OCI-LY1 (cell line): ENCODE results near the gene SNU13.

Experiments
- H2AFZ ChIP-seq: fragments of 200-600 bp; sonication (generic), shearing (Covaris generic); 2 replicates; pipeline ENCODE4 v1.6.0; 2014; ENCODE audit warnings: antibody characterized with exemption, mild to moderate bottlenecking, low read length
- H3F3A ChIP-seq: fragments of 200-600 bp; sonication (generic), shearing (Covaris generic); 2 replicates; pipeline ENCODE4 v1.6.0; 2014; ENCODE audit warnings: mild to moderate bottlenecking, antibody characterized with exemption, low read length, moderate library complexity; ENCODE audit not compliant: insufficient read depth
- H3K27ac ChIP-seq: fragments of 200-600 bp; sonication (generic); 2 replicates; pipeline ENCODE4 v1.5.1; 2014; ENCODE audit warnings: low read length, mixed run types, mild to moderate bottlenecking, low read depth; ENCODE audit not compliant: poor library complexity, severe bottlenecking
- H3K27me3 ChIP-seq: fragments of 200-600 bp; sonication (generic); 2 replicates; pipeline ENCODE4 v1.6.0; 2014; ENCODE audit warnings: antibody characterized with exemption, mild to moderate bottlenecking, low read length, moderate library complexity; ENCODE audit not compliant: insufficient read depth
- H3K36me3 ChIP-seq: fragments of 200-600 bp; sonication (generic); 2 replicates; pipeline ENCODE4 v1.6.1; 2014; ENCODE audit warnings: mild to moderate bottlenecking, antibody characterized with exemption, low read length, moderate library complexity, mixed read lengths; ENCODE audit not compliant: insufficient read depth
- H3K4me1 ChIP-seq: fragments of 200-600 bp; sonication (generic); 2 replicates; pipeline ENCODE4 v1.5.1; 2014; ENCODE audit warnings: mild to moderate bottlenecking, low read length, moderate library complexity; ENCODE audit not compliant: insufficient read depth, severe bottlenecking
- H3K4me2 ChIP-seq: fragments of 200-600 bp; sonication (generic), shearing (Covaris generic); 2 replicates; pipeline ENCODE4 v1.6.1; 2014; ENCODE audit warnings: low read length
- H3K4me3 ChIP-seq: fragments of 200-600 bp; sonication (generic); 2 replicates; pipeline ENCODE4 v1.5.1; 2014; ENCODE audit warnings: low read length, low read depth, mild to moderate bottlenecking, mixed read lengths; ENCODE audit not compliant: poor library complexity, severe bottlenecking
- H3K79me2 ChIP-seq: fragments of 200-600 bp; shearing (Covaris generic); 2 replicates; pipeline ENCODE4 v1.6.1; 2016; ENCODE audit warnings: mixed run types, low read length, mixed read lengths; ENCODE audit not compliant: insufficient read depth
- H3K9ac ChIP-seq: fragments of 200-600 bp; sonication (generic), shearing (Covaris generic); 2 replicates; pipeline ENCODE4 v1.6.1; 2014; ENCODE audit warnings: mild to moderate bottlenecking, low read length, mixed read lengths
- H3K9me2 ChIP-seq: fragments of 200-600 bp; sonication (generic), shearing (Covaris generic); 2 replicates; pipeline ENCODE4 v1.6.1; 2014; ENCODE audit warnings: low read depth, mild to moderate bottlenecking, low read length, mixed read lengths
- H3K9me3 ChIP-seq: fragments of 200-600 bp; shearing (Covaris generic); 2 replicates; pipeline ENCODE4 v1.6.1; 2014; ENCODE audit warnings: low read length, mixed read lengths
- H4K20me1 ChIP-seq: fragments of 200-600 bp; sonication (generic), shearing (Covaris generic); 2 replicates; pipeline ENCODE4 v1.6.0; 2016; ENCODE audit warnings: mild to moderate bottlenecking, low read length; ENCODE audit not compliant: insufficient read depth
- EZH2 ChIP-seq: fragments of 200-600 bp; sonication (generic), shearing (Covaris generic); IDR thresholded peaks from 2 replicates; pipeline ENCODE4 v1.8.0; 2017; ENCODE audit warnings: borderline replicate concordance, mixed run types, mild to moderate bottlenecking, antibody characterized with exemption, low read length, moderate library complexity, mixed read lengths
- TF ChIP-seq, protein P1 (sequence below): fragments of 200-600 bp; sonication (generic), shearing (Covaris generic); IDR thresholded peaks from 2 replicates; pipeline ENCODE4 v1.5.1; 2017; ENCODE audit warnings: mild to moderate bottlenecking, antibody characterized with exemption, low read length, moderate library complexity, mixed read lengths

SNU13 gene

DNA sequence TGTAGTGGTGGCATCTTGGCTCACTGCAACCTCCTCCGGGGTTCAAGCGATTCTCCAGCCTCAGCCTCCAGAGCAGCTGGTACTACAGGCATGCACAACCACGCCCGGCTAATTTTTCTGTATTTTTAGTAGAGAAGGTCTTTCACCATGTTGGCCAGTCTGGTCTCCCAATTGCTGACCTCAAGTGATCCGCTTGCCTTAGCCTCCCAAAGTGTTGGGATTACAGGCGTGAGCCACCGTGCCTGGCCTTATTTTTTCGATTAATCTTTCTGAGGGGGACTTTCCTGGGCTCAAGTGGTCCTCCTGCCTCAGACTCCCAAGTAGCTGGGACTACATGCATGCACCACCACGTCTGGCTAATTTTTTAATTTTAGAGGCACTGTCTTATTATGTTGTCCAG lies 5.6 kb downstream of the SNU13 start:
- H3K36me3 ChIP-seq, result peaks cover 48% of the 10 kb centered on the region
- H3K4me3 ChIP-seq, result peak overlapping the region; percentile 79
- TF ChIP-seq, protein P1, sequence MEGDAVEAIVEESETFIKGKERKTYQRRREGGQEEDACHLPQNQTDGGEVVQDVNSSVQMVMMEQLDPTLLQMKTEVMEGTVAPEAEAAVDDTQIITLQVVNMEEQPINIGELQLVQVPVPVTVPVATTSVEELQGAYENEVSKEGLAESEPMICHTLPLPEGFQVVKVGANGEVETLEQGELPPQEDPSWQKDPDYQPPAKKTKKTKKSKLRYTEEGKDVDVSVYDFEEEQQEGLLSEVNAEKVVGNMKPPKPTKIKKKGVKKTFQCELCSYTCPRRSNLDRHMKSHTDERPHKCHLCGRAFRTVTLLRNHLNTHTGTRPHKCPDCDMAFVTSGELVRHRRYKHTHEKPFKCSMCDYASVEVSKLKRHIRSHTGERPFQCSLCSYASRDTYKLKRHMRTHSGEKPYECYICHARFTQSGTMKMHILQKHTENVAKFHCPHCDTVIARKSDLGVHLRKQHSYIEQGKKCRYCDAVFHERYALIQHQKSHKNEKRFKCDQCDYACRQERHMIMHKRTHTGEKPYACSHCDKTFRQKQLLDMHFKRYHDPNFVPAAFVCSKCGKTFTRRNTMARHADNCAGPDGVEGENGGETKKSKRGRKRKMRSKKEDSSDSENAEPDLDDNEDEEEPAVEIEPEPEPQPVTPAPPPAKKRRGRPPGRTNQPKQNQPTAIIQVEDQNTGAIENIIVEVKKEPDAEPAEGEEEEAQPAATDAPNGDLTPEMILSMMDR, result no peak
- TF ChIP-seq EZH2, result no peak
- peaks cover 85% of the 10 kb centered on the region for H3K79me2 ChIP-seq
- no peaks in the 10 kb centered on the region for H3K27me3 ChIP-seq
- H3K27ac ChIP-seq, result peak overlapping the region; percentile 64
- no peaks in the 10 kb centered on the region for H3K9me2 ChIP-seq
- H3F3A ChIP-seq, result no peaks in the 10 kb centered on the region
- H3K4me2 ChIP-seq, result peak overlapping the region; percentile 58
- no peaks in the 10 kb centered on the region for H4K20me1 ChIP-seq
- peaks cover 23% of the 10 kb centered on the region for H3K4me1 ChIP-seq
- H2AFZ ChIP-seq, result no peak overlapping the region
- H3K9ac ChIP-seq, result peak overlapping the region; percentile 69; the same call in 1 of the 2 replicates
- H3K9me3 ChIP-seq, result no peaks in the 10 kb centered on the region

DNA sequence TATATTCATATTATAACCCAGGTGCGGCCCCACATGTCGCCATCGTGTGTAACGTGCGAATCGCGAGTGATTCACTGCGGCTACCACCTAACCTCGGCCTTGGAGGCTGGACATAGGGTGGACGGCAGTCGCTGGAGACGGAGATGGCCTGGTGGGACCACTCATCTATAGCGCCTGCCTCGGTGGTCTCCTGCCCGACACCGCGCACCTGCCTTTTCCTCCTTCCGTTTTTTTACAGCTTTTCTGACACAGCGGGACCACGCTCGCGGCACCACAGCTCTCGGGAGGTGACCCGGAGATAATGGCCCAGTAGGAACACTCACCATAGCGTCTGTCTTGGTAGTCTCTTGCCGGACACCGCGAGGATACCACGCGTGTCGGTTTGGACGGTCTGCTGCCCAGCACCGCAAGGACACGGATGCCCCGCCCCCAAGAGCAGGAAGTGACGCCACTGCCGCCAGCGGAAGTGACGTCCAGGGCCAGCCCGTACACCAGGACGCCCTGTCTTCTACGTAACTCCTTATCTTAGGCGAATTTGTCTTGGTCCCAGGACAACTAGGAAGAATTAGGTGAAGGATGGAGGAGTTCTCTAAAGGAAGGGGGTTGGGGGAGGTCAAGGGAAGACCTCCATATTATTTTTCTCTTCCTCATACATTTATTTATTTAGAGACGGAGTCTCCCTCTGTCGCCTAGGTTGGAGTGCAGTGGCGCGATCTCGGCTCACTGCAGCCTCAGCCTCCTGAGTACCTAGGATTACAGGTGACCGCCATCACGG lies 6.4 kb downstream of the SNU13 start:
- Histone ChIP-seq H3K79me2 (peaks cover 76% of the 10 kb centered on the region), H4K20me1 (no peaks in the 10 kb centered on the region), H3K9me2 (no peaks in the 10 kb centered on the region), H3K4me3 (peak overlapping the region; percentile 79), H3K4me1 (peaks cover 17% of the 10 kb centered on the region), H2AFZ (no peak overlapping the region), H3K9ac (peak overlapping the region; percentile 69), H3K4me2 (peak overlapping the region; percentile 58), H3K27ac (peak overlapping the region; percentile 64), H3K36me3 (peaks cover 56% of the 10 kb centered on the region), H3K9me3 (no peaks in the 10 kb centered on the region), H3F3A (no peaks in the 10 kb centered on the region), H3K27me3 (no peaks in the 10 kb centered on the region)
- TF ChIP-seq EZH2, result no peak
- TF ChIP-seq, protein P1, result no peak

DNA sequence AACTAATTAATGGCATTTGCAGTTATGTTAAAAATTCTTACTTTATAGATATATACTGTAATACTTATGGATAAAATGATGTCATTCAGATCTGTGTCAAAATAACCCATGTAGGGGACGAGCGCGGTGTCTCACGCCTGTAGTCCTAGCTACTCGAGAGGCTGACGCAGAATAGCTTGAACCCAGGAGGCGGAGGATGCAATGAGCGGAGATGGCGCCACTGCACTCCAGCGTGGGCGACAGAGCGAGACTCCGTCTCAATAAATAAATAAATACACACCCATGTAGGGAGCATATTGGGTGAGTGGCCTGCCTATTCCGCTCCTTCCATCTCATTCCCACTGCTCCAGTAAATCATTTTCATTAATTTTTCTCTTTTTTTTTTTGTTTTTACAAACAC lies 7.1 kb downstream of the SNU13 start:
- peaks cover 62% of the 10 kb centered on the region for H3K36me3 ChIP-seq
- no peaks in the 10 kb centered on the region for H4K20me1 ChIP-seq
- H2AFZ ChIP-seq, result no peak overlapping the region
- peaks cover 13% of the 10 kb centered on the region for H3K4me1 ChIP-seq
- peak overlapping the region; percentile 58 for H3K4me2 ChIP-seq
- no peaks in the 10 kb centered on the region for H3K9me2 ChIP-seq
- H3K9me3 ChIP-seq, result no peaks in the 10 kb centered on the region
- peaks cover 70% of the 10 kb centered on the region for H3K79me2 ChIP-seq
- H3K4me3 ChIP-seq, result peak overlapping the region; percentile 79
- no peaks in the 10 kb centered on the region for H3K27me3 ChIP-seq
- peak overlapping the region; percentile 69 for H3K9ac ChIP-seq
- H3K27ac ChIP-seq, result no peak overlapping the region
- TF ChIP-seq, protein P1, result no peak
- TF ChIP-seq EZH2, result no peak
- no peaks in the 10 kb centered on the region for H3F3A ChIP-seq
